Glomerular endothelial cell (primary cell): ENCODE results near the gene ETDA. TPM values are rescaled to one million over a fixed set of nuclear protein-coding genes. Genes with fewer than 3 reads are reported as not detected.
"Not testable (repeated sequence)": the region's sequence is repeated elsewhere in the genome, so short reads cannot be mapped to it uniquely, and the experiment has no call there.

Experiments used
- DNase-seq: peaks from one replicate; pipeline ENCODE4 v3.0.0-alpha.2; 2011; ENCODE audit warnings: low read depth, low spot score; ENCODE audit errors: extremely low read depth
- total RNA-seq: library from RNA; depleted of rRNA; stranded (reverse); fragments of >200 nt; gene quantifications from 2 replicates; pipeline ENCODE4 v1.2.3, GENCODE V29; 2015

ETDA gene
- total RNA-seq: not detected in 2 replicates

GRCh38 chrX:135252011-135252518 is at the start of gene ETDA:
Gene ETDA (plus strand): TSS chrX:135252061. CDS start chrX:135253277, 1,216 bp downstream.
- DNase-seq: not testable (repeated sequence)

DNA sequence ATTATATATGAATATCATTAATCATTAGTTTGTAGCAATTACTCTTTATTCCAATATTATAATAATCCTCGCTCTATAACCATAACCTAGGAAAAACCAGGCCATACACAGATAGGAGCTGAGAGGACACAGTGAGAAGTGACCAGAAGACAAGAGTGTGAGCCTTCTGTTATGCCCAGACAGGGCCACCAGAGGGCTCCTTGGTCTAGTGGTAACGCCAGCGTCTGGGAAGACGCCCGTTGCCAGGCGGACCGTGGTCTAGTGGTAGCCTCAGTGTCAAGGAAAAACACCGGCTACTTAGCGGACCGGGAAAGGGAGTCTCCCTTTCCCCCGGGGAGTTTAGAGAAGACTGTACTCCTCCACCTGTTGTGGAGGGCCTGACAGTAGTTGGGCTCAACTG is 45.4 kb upstream of the ETDA start:
- DNase-seq: not testable (repeated sequence)

GRCh38 chrX:135213200-135213844 is 38.5 kb upstream of the ETDA start:
- DNase-seq: no peak

GRCh38 chrX:135245989-135246388 is 5.9 kb upstream of the ETDA start:
- DNase-seq: not testable (repeated sequence)

GRCh38 chrX:135256087-135256684 is 4.3 kb downstream of the ETDA start:
- not testable (repeated sequence) for DNase-seq

DNA sequence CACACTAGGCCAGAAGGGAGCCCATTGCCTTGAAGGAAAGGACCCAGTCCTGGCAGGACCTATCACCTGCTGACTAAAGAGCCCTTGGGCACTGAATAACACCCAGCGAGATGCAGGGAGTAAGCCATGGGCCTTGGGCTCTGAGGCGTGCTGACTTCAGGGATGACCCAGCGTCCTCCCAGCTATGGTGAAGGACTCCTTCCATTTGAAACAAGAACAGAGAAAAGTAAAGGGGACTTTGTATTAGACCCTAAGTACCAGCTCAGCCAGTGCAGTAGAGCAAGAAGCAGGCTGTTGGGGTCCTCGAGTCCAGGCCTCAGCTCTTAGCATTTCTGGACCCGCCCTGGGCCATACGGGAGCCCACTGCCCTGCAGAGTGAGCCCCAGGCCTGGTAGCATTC is 5.1 kb downstream of the ETDA start:
- DNase-seq: no peak

DNA sequence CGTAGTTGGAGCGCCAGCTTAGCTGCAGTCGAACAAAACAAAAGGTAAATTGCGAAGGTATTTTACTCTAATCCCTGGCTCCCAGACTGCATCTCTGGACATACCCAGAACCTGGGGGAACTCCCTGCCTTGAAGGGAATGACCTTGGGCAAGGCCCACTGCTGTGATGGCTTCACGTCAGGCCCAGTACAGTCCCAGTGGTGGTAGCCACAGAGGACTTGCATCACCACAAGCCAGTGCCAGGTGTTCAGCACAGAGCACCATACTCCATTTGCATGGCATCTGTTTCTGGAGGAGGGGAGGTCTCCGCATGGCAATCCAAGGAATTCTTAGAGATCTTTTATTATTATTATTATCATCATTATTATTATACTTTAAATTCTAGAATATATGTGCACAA is 5.6 kb downstream of the ETDA start:
- no peak for DNase-seq

- DNase-seq: not testable (repeated sequence)
These were observed 9.1 kb downstream of the ETDA start for GRCh38 chrX:135260976-135261375.

- not testable (repeated sequence) for DNase-seq
These were observed 11.5 kb downstream of the ETDA start for GRCh38 chrX:135263376-135263775.

- no peak for DNase-seq
These were observed 12.3 kb downstream of the ETDA start for GRCh38 chrX:135264206-135264605.

- DNase-seq: no peak
These were observed 21.3 kb downstream of the ETDA start for GRCh38 chrX:135273162-135273561.

DNA sequence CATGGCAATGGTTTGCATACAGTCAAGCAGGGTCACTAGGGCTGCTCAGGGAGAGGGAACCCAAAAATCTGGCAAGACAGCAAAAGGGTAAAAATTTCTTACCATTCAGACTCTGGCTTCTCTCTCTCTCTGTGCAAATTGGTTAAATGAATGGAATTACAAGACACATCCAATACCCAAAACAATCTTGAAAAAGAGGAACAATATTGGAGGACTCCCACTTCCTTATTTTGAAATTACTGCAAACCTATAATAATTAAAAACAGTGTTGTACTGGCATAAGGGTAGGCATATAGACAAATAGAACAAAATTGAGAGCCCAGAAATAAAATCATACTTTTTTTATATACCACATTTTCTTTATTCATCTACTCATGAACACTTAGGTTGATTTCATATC is 24.1 kb downstream of the ETDA start:
- no peak for DNase-seq

- no peak for DNase-seq
These were observed 35.5 kb downstream of the ETDA start for GRCh38 chrX:135287266-135287823.

- DNase-seq: no peak
These were observed 43.5 kb downstream of the ETDA start for GRCh38 chrX:135295238-135295943.

DNA sequence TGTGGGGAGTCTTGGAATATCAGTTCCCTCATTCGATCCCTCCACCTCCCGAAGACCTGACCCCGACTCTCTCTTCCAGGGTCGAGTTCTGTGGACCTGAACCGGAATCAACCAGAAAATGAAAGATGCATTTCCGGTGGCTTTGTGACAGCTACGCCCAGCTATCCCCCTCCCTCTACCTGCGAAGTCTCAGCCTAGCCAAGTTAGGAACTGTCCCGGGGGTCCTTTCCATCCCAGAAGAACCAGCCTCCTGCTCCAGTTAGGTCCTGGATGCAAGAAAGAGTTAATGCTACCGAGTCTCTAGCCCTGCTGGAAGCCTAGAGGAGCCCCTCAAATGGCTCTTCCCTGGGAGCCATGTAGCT is 44.1 kb downstream of the ETDA start:
- DNase-seq: no peak

DNA sequence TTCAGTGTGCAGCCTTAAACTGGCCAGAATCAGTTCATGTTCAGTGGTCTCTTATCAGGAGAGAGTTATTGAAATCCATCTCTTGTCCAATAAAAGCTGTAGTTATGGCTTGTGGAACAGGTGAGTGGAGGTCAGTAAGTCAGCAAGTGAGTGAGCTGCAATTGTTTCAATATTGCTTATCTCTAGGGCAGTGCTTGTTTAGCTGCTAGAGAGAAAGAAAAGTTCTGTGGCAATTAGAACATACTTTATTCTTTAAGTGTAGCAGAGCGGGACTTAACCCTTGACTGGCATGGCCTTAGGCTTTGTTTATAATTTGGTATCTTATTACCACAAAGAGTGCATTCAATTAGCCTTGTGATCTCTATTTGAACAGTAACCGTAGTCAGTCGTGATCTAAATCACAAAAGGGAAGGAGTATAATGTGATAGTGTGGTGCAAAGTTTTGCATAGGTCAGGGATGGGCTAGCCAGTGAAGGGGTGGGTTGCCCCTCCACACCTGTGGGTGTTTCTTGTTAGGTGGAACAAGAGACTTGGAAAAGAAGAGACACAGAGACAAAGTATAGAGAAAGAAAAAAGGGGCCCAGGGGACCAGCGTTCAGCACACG is 50.5 kb downstream of the ETDA start:
- no peak for DNase-seq

Other genes starting within 250 kb of the ETDA start
- gene RTL8B, start 229.5 kb upstream of the ETDA start, total RNA-seq: 13.7 and 15.8 TPM in 2 replicates
- 128 and 160 TPM in 2 replicates for gene RTL8C, start 219.7 kb upstream of the ETDA start, total RNA-seq
- gene RTL8A, start 199.9 kb upstream of the ETDA start, total RNA-seq: 27.3 and 36.7 TPM in 2 replicates
- gene SMIM10L2B, start 153.3 kb upstream of the ETDA start, total RNA-seq: 0.23 and 0.24 TPM in 2 replicates
- not detected in 2 replicates for gene ETDB, start 131.5 kb upstream of the ETDA start, total RNA-seq
- gene CT55, start 80.7 kb upstream of the ETDA start, total RNA-seq: not detected in 2 replicates
- gene ETDC, start 57.4 kb downstream of the ETDA start, total RNA-seq: not detected in 2 replicates
- 5.5 and 9.6 TPM in 2 replicates for gene ZNF75D, start 92.0 kb downstream of the ETDA start, total RNA-seq
- 11.6 and 12.5 TPM in 2 replicates for gene ZNF449, start 92.7 kb downstream of the ETDA start, total RNA-seq
- 1.3 and 1.5 TPM in 2 replicates for gene SMIM10L2A, start 169.9 kb downstream of the ETDA start, total RNA-seq